SU-DHL-6 (cell line): ENCODE results near the gene IL10RB.

Experiments used
- CTCF ChIP-seq: fragments of 200-600 bp; sonication (generic); IDR thresholded peaks from one replicate; pipeline ENCODE4 v1.5.1; 2017; ENCODE audit warnings: antibody characterized with exemption, mild to moderate bottlenecking, low read length, moderate library complexity; ENCODE audit not compliant: insufficient read depth, poor library complexity, severe bottlenecking
- EZH2phosphoT487 ChIP-seq: fragments of 200-600 bp; sonication (generic), shearing (Covaris generic); conservative IDR thresholded peaks from 2 replicates; pipeline ENCODE4 v1.6.1; 2018; ENCODE audit warnings: mild to moderate bottlenecking, antibody characterized with exemption, low read length, moderate library complexity, mixed read lengths

DNA sequence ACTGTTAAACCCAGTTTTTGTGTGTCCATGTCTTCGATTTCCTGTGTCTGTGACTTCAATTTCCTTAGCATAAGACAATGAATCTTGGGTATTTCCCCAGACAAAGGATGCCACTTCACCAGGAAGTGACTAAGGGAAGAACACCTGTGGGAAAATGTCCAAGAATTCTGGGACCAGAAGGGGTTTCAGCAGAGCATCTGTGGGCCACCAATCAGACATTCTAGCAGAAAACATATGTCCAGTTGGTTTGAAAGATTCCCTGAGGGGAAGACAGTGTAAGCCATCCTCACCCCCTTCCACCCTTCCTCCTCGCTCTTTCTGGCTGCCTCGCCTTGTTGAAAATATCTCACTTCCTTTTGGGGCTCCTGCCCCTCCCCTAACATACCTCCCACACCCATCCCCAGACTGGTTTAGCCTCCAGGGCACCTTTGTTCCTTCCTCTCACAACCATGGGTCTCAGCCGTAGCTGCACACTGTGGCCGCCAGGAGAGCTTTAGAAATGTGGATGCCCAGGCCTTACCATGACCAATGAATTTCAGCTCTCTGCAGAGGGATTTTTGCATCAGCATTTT is 33.1 kb downstream of the IL10RB start:
- TF ChIP-seq CTCF = peak; percentile 21
- TF ChIP-seq EZH2phosphoT487 = no peak
